ENCODE measurements around the gene NBPF26. TPM values are rescaled to one million over a fixed set of nuclear protein-coding genes. Genes with fewer than 3 reads are reported as not detected.
A peak's percentile ranks its signal among the peaks of the same experiment; 100 is the strongest.
"Not testable (repeated sequence)": the region's sequence is repeated elsewhere in the genome, so short reads cannot be mapped to it uniquely, and the experiment has no call there.

Gene NBPF26
- total RNA-seq, 1 donor from 2014 or later, result 40.5 TPM

- DNase-seq (ENCODE audit: extremely low spot score, unreplicated experiment), result peak; percentile 84
- H3K9me3 Mint-ChIP-seq (ENCODE audit: unreplicated experiment); H3K36me3 Mint-ChIP-seq (ENCODE audit: unreplicated experiment); H3K27me3 Mint-ChIP-seq (ENCODE audit: unreplicated experiment); H3K4me1 Mint-ChIP-seq (ENCODE audit: unreplicated experiment); H3K4me3 Mint-ChIP-seq (ENCODE audit: unreplicated experiment): not testable (repeated sequence)
- H3K27ac Mint-ChIP-seq (ENCODE audit: unreplicated experiment), result peak overlapping the region; percentile 54
- TF ChIP-seq, protein P1, sequence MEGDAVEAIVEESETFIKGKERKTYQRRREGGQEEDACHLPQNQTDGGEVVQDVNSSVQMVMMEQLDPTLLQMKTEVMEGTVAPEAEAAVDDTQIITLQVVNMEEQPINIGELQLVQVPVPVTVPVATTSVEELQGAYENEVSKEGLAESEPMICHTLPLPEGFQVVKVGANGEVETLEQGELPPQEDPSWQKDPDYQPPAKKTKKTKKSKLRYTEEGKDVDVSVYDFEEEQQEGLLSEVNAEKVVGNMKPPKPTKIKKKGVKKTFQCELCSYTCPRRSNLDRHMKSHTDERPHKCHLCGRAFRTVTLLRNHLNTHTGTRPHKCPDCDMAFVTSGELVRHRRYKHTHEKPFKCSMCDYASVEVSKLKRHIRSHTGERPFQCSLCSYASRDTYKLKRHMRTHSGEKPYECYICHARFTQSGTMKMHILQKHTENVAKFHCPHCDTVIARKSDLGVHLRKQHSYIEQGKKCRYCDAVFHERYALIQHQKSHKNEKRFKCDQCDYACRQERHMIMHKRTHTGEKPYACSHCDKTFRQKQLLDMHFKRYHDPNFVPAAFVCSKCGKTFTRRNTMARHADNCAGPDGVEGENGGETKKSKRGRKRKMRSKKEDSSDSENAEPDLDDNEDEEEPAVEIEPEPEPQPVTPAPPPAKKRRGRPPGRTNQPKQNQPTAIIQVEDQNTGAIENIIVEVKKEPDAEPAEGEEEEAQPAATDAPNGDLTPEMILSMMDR (IDR thresholded peaks at IDR 0.05), result peak; percentile 65
These were observed 88.1 kb downstream of the NBPF26 start for GRCh38 chr1:120811822-120812221.

- H3K4me1 Mint-ChIP-seq (ENCODE audit: unreplicated experiment); H3K4me3 Mint-ChIP-seq (ENCODE audit: unreplicated experiment); H3K27ac Mint-ChIP-seq (ENCODE audit: unreplicated experiment); H3K9me3 Mint-ChIP-seq (ENCODE audit: unreplicated experiment); H3K27me3 Mint-ChIP-seq (ENCODE audit: unreplicated experiment); H3K36me3 Mint-ChIP-seq (ENCODE audit: unreplicated experiment); DNase-seq (ENCODE audit: extremely low spot score, unreplicated experiment): not testable (repeated sequence)
These were observed 101.3 kb downstream of the NBPF26 start for GRCh38 chr1:120825051-120825450.

DNA sequence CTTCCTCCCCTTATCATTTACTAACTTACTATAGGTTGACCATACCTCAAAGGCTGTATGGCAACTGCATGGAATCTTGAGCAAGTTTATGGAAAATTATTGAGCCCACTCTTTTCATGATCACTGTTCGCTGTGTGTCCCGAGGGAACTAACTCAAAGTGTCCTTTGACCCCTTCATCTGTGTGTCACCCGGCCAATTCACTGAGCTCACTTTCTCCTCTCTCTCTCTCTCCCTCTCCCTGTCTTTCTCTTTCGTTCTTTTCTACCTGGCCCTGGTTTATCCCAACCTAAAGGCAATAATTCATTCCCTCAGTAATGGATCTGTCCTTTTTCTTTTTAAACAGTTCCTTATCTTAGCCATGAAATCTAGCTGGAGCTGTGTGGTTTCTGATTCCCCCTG, 102.9 kb downstream of the NBPF26 start:
- not testable (repeated sequence) for H3K27ac Mint-ChIP-seq (ENCODE audit: unreplicated experiment); DNase-seq (ENCODE audit: extremely low spot score, unreplicated experiment); H3K36me3 Mint-ChIP-seq (ENCODE audit: unreplicated experiment); H3K4me3 Mint-ChIP-seq (ENCODE audit: unreplicated experiment); H3K27me3 Mint-ChIP-seq (ENCODE audit: unreplicated experiment); H3K9me3 Mint-ChIP-seq (ENCODE audit: unreplicated experiment); H3K4me1 Mint-ChIP-seq (ENCODE audit: unreplicated experiment)

GRCh38 chr1:120844186-120844944, 120.6 kb downstream of the NBPF26 start:
- H3K9me3 Mint-ChIP-seq (ENCODE audit: unreplicated experiment); H3K27me3 Mint-ChIP-seq (ENCODE audit: unreplicated experiment); H3K4me1 Mint-ChIP-seq (ENCODE audit: unreplicated experiment); H3K36me3 Mint-ChIP-seq (ENCODE audit: unreplicated experiment): not testable (repeated sequence)
- TF ChIP-seq, protein P1 (IDR thresholded peaks at IDR 0.05), result peak; percentile 60
- peak overlapping the region; percentile 69 for H3K4me3 Mint-ChIP-seq (ENCODE audit: unreplicated experiment)
- H3K27ac Mint-ChIP-seq (ENCODE audit: unreplicated experiment), result peak overlapping the region; percentile 61
- peak; percentile 88 for DNase-seq (ENCODE audit: extremely low spot score, unreplicated experiment)

DNA sequence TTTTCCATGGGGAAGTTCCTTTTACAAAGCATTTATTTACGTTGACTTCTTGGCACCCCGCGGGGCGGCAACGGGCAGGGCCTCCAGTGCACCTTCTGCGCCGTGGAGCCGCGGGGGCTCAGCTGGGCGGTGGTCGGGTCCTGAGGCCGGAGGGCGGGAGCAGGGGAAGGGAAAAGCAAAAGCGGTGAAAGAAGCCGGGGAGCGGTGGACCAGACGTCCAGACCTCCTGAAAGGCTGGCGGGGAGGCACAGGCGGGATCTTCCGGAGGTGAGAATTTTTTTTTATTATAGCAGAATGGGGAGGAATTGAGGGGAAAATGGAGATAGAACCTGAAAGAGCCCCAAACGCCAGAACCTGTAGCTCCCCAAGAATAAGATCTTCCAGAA, 121.2 kb downstream of the NBPF26 start:
- not testable (repeated sequence) for H3K27ac Mint-ChIP-seq (ENCODE audit: unreplicated experiment); DNase-seq (ENCODE audit: extremely low spot score, unreplicated experiment); H3K36me3 Mint-ChIP-seq (ENCODE audit: unreplicated experiment); H3K4me1 Mint-ChIP-seq (ENCODE audit: unreplicated experiment); H3K9me3 Mint-ChIP-seq (ENCODE audit: unreplicated experiment); H3K27me3 Mint-ChIP-seq (ENCODE audit: unreplicated experiment)
- H3K4me3 Mint-ChIP-seq (ENCODE audit: unreplicated experiment), result peak overlapping the region; percentile 69

- H3K27me3 Mint-ChIP-seq (ENCODE audit: unreplicated experiment); H3K4me1 Mint-ChIP-seq (ENCODE audit: unreplicated experiment); H3K36me3 Mint-ChIP-seq (ENCODE audit: unreplicated experiment); DNase-seq (ENCODE audit: extremely low spot score, unreplicated experiment); H3K9me3 Mint-ChIP-seq (ENCODE audit: unreplicated experiment): not testable (repeated sequence)
- Mint-ChIP-seq H3K27ac (ENCODE audit: unreplicated experiment) (peak overlapping the region; percentile 97), H3K4me3 (ENCODE audit: unreplicated experiment) (peak overlapping the region; percentile 80)
These were observed 125.9 kb downstream of the NBPF26 start for GRCh38 chr1:120849400-120850286.

DNA sequence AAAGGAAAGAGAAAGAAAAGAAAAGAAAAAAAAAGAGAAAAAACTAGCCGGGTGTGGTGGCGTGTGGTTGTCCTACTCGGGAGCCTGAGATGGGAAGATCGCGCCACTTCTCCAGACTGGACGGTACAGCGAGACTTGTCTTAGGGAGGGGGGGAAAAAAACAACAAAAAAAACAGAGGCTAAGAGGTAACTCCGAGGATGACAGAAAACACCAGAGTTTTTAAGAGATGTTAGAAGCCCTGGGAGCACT, 126.5 kb downstream of the NBPF26 start:
- DNase-seq (ENCODE audit: extremely low spot score, unreplicated experiment), result not testable (repeated sequence)

DNA sequence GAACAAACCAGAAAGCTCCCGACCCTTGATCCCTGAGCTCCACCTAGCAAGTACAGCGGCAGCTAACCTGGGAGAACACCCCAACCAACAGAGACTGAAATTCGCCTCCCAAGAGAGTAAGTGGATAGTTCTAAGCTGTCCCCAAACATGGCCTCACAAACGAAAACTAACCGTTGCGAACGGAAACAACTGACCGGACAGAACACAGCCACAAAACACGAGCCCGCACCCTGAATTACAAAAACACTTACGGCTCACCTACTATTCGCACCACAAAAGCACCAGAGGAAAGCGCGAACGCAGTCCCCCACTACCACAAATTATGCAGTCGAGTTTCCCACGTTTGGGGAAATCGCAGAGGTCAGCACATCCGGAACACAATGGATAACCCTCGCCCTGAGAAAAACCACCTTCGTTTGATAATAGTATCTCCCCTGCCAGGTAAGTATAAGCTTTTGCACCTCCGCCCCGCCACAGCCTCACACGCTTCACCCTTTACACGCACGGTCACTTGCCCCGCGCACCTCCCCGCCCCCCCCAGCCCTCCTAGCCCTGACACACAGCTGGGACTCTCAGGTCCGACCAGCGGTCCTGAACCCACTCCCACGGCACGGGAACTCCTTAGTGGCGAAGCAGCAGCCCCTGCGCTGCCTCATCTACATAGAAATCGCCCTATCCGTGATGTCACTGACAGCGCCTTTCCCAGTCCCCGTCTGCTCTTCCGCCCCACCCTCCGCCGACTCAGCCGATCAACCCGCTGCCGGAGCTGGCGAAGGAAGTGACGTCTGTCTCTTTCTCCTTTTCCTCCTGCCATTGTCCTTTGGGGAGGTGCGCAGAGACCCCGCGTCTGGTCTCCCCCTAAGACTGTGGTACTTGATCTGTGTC, 127.0 kb downstream of the NBPF26 start:
- not testable (repeated sequence) for H3K27me3 Mint-ChIP-seq (ENCODE audit: unreplicated experiment); H3K36me3 Mint-ChIP-seq (ENCODE audit: unreplicated experiment); H3K4me1 Mint-ChIP-seq (ENCODE audit: unreplicated experiment); H3K9me3 Mint-ChIP-seq (ENCODE audit: unreplicated experiment)
- H3K27ac Mint-ChIP-seq (ENCODE audit: unreplicated experiment), result peak overlapping the region; percentile 97
- H3K4me3 Mint-ChIP-seq (ENCODE audit: unreplicated experiment), result peak overlapping the region; percentile 80
- peak; percentile 92 for DNase-seq (ENCODE audit: extremely low spot score, unreplicated experiment)

More for the DNA sequence above, 126.5 kb downstream of the NBPF26 start:
- peak overlapping the region; percentile 80 for H3K4me3 Mint-ChIP-seq (ENCODE audit: unreplicated experiment)
- not testable (repeated sequence) for H3K9me3 Mint-ChIP-seq (ENCODE audit: unreplicated experiment); H3K4me1 Mint-ChIP-seq (ENCODE audit: unreplicated experiment); H3K27me3 Mint-ChIP-seq (ENCODE audit: unreplicated experiment); H3K36me3 Mint-ChIP-seq (ENCODE audit: unreplicated experiment)
- H3K27ac Mint-ChIP-seq (ENCODE audit: unreplicated experiment), result peak overlapping the region; percentile 97

GRCh38 chr1:120858144-120858543, 134.4 kb downstream of the NBPF26 start:
- H3K4me1 Mint-ChIP-seq (ENCODE audit: unreplicated experiment); H3K27me3 Mint-ChIP-seq (ENCODE audit: unreplicated experiment): not testable (repeated sequence)

More at GRCh38 chr1:120858144-120858543, 134.4 kb downstream of the NBPF26 start:
- not testable (repeated sequence) for H3K9me3 Mint-ChIP-seq (ENCODE audit: unreplicated experiment); H3K36me3 Mint-ChIP-seq (ENCODE audit: unreplicated experiment); H3K27ac Mint-ChIP-seq (ENCODE audit: unreplicated experiment); H3K4me3 Mint-ChIP-seq (ENCODE audit: unreplicated experiment); DNase-seq (ENCODE audit: extremely low spot score, unreplicated experiment)

Measured in osteocyte (in vitro differentiated cells).